Measurements from ENCODE around the gene POP4.
"Not testable (repeated sequence)": the region's sequence is repeated elsewhere in the genome, so short reads cannot be mapped to it uniquely, and the experiment has no call there.

The POP4 gene

DNA sequence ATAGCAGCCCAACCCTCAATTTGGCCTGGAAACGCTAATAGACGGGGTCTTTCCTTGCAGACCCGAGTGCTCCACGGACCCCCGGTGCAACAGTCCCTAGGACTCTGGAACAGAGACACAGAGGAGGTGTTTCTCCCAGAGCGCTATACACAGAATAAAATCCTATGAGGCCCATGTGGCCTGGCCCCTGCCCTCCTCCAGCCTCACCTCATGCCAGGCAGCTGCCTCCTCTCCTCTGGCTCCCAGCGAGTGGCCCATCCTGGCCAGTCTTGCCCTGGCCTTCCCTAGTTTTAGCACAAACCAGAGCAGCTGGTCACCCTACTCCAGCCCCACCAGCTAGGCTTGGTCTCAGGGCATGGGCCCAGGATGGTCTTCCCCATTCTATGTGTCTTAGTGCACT, 20.3 kb downstream of the POP4 start:
- Histone ChIP-seq H3K27me3 (ENCODE audit: control insufficient read depth, insufficient read depth, low read length) (no peaks in the 10 kb centered on the region), H3K4me1 (ENCODE audit: control insufficient read depth, insufficient read depth, low read length) (no peaks in the 10 kb centered on the region), H3K9me3 (ENCODE audit: control insufficient read depth, insufficient read depth, low read length) (no peaks in the 10 kb centered on the region), H3K9ac (ENCODE audit: low read depth, low read length) (no peak overlapping the region), H3K36me3 (ENCODE audit: control insufficient read depth, insufficient read depth, low read length) (no peaks in the 10 kb centered on the region), H3K4me3 (ENCODE audit: low read depth, low read length) (no peak overlapping the region)

DNA sequence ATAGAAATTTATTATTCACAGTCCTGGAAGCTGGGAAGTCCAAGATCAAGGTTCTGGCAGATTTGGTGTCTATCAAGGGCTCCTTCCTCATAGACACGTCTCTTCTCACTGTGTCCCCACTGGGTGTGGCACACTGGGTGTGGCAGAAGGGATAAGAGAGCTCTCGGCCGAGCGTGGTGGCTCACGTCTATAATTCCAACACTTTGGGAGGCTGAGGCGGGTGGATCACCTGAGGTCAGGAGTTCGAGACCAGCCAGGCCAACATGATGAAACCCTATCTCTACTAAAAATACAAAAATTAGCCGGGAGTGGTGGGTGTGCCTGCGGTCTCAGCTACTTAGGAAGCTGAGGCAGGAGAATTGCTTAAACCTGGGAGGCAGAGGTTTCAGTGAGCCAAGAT, 20.7 kb downstream of the POP4 start:
- not testable (repeated sequence) for H3K27me3 ChIP-seq (ENCODE audit: control insufficient read depth, insufficient read depth, low read length); H3K9me3 ChIP-seq (ENCODE audit: control insufficient read depth, insufficient read depth, low read length); H3K4me3 ChIP-seq (ENCODE audit: low read depth, low read length); H3K36me3 ChIP-seq (ENCODE audit: control insufficient read depth, insufficient read depth, low read length); H3K9ac ChIP-seq (ENCODE audit: low read depth, low read length); H3K4me1 ChIP-seq (ENCODE audit: control insufficient read depth, insufficient read depth, low read length)

DNA sequence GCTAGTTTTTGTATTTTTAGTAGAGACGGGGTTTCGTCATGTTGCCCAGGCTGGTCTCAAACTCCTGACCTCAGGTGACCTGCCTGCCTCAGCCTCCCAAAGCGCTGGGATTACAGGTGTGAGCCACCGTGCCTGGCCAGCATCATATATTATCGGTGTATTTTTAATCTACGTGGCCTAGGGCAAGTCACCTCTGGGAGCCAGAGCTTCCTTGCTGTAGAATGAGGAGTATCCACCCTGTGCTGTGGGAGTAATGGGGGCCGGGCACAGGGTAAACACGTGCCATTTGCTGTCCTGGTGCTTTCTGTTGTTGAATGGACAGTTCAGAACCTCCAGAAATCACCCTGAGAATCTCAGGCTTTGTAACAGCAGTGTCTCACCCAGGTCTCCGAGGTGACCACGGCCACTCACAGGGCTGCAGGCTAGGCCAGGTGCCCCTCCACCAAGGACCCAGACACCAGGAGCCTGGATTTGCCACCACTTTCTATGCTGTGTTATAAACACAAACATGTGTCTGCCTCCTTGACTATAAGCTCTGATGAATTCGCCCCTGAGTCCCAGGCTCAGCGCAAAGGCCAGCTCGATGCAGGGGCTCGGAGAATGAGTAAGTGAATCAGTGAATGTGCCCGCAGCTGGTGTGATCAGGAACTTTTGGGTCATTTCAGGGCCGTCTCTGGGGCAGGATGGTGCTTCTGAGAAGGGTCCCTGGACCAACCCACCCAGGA, 22.7 kb downstream of the POP4 start:
- H3K9me3 ChIP-seq (ENCODE audit: control insufficient read depth, insufficient read depth, low read length) = no peaks in the 10 kb centered on the region
- no peak overlapping the region for H3K9ac ChIP-seq (ENCODE audit: low read depth, low read length)
- H3K36me3 ChIP-seq (ENCODE audit: control insufficient read depth, insufficient read depth, low read length) = no peaks in the 10 kb centered on the region
- no peak overlapping the region for H3K4me3 ChIP-seq (ENCODE audit: low read depth, low read length)
- H3K4me1 ChIP-seq (ENCODE audit: control insufficient read depth, insufficient read depth, low read length) = no peaks in the 10 kb centered on the region
- H3K27me3 ChIP-seq (ENCODE audit: control insufficient read depth, insufficient read depth, low read length) = no peaks in the 10 kb centered on the region

DNA sequence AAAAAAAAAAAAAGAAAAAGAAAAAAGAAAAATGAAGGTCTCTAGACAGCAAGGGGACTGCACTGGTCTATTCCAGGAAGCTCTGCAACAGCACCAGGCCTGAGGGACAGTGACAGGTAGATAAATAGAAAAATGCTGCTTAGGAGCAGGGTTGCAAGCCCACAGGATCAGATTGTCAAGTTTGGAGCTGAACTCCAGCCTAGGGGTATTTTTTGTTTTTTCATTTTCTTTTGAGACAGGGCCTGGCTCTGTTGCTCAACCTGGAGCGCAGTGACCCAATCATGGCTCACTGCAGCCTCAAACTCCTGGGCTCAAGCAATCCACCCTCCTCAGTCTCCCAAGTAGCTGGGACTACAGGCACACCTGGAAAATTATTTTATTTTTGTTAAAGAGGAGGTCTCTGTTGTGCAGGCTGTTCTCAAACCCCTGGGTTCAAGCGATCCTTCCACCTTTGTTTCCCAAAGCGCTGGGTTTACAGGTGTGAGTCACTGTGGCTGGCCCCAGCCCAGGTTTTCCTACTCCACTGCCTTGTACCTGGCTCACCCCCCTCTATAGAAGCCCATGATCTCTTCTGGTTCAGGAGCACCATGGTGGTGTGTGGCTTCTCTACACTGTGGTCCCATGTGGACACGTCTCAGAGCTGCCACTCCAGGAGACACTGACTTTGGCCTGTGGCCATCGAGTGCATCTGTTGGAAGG, 23.9 kb downstream of the POP4 start:
- Histone ChIP-seq H3K4me3 (ENCODE audit: low read depth, low read length) (no peak overlapping the region), H3K36me3 (ENCODE audit: control insufficient read depth, insufficient read depth, low read length) (no peaks in the 10 kb centered on the region), H3K27me3 (ENCODE audit: control insufficient read depth, insufficient read depth, low read length) (no peaks in the 10 kb centered on the region), H3K9me3 (ENCODE audit: control insufficient read depth, insufficient read depth, low read length) (no peaks in the 10 kb centered on the region), H3K4me1 (ENCODE audit: control insufficient read depth, insufficient read depth, low read length) (no peaks in the 10 kb centered on the region), H3K9ac (ENCODE audit: low read depth, low read length) (no peak overlapping the region)

DNA sequence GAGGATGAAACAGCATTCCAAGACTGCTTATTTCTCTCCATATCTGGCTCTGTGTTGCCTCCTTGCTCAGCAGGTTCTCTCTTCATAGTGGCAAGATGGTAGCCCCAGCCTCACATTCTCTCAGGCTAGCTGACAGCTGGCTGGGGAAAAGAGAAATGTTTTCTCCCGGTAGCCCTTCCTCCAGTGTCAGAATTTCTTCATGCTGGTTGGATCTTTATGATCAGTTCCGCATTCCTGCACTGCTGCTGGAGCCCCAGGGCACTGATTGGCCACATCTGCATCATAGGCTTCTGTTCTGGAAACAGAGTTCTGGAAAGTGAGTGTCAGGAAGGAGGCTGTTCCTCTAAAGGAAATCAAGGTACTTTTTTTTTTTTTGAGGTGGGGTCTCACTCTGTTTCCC, 24.6 kb downstream of the POP4 start:
- Histone ChIP-seq H3K9ac (ENCODE audit: low read depth, low read length) (no peak overlapping the region), H3K36me3 (ENCODE audit: control insufficient read depth, insufficient read depth, low read length) (no peaks in the 10 kb centered on the region), H3K4me3 (ENCODE audit: low read depth, low read length) (no peak overlapping the region), H3K27me3 (ENCODE audit: control insufficient read depth, insufficient read depth, low read length) (no peaks in the 10 kb centered on the region), H3K9me3 (ENCODE audit: control insufficient read depth, insufficient read depth, low read length) (no peaks in the 10 kb centered on the region), H3K4me1 (ENCODE audit: control insufficient read depth, insufficient read depth, low read length) (no peaks in the 10 kb centered on the region)

DNA sequence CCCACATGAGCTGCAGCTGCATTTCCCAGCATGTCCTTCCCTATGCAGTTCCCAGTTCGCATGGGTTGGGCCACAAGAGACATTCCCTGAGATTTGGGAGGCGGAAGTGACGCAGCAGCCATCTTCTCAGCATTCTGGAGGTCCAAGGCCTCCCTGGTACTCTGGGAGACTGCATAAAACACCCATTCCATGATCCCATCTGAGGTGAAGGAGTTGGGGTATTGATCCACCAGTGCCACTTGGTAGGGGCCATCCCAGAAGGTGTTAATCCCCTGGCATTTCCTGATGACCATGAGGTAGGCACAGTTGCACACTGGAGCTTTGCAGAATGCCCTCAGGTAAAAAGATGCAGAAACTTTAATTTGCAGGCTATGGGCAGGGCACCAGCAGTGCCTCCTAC, 25.4 kb downstream of the POP4 start:
- no peak overlapping the region for H3K9ac ChIP-seq (ENCODE audit: low read depth, low read length)
- no peak overlapping the region for H3K4me3 ChIP-seq (ENCODE audit: low read depth, low read length)
- no peaks in the 10 kb centered on the region for H3K27me3 ChIP-seq (ENCODE audit: control insufficient read depth, insufficient read depth, low read length)
- H3K36me3 ChIP-seq (ENCODE audit: control insufficient read depth, insufficient read depth, low read length) = no peaks in the 10 kb centered on the region
- H3K4me1 ChIP-seq (ENCODE audit: control insufficient read depth, insufficient read depth, low read length) = no peaks in the 10 kb centered on the region
- no peaks in the 10 kb centered on the region for H3K9me3 ChIP-seq (ENCODE audit: control insufficient read depth, insufficient read depth, low read length)

DNA sequence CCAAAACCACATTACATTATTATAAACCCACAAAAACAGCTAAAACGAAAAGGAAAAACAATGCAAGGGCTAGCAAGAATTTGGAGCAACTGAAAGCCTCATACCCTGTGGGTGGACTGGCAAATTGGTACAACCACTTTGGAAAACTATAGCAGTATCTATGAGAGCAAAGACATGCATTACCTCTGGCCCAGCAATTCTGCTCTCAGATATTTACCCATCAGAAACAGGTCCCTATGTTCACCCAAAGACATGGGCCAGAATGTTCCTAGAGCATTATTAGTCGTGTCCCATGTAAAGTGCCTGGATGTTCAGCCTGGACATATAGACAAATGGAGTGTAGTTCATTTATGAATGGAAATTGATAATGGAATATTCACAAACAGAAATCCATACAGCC, 27.9 kb downstream of the POP4 start:
- H3K9me3 ChIP-seq (ENCODE audit: control insufficient read depth, insufficient read depth, low read length) = no peaks in the 10 kb centered on the region
- no peaks in the 10 kb centered on the region for H3K27me3 ChIP-seq (ENCODE audit: control insufficient read depth, insufficient read depth, low read length)
- H3K9ac ChIP-seq (ENCODE audit: low read depth, low read length) = no peak overlapping the region
- H3K4me3 ChIP-seq (ENCODE audit: low read depth, low read length) = no peak overlapping the region
- no peaks in the 10 kb centered on the region for H3K36me3 ChIP-seq (ENCODE audit: control insufficient read depth, insufficient read depth, low read length)
- no peaks in the 10 kb centered on the region for H3K4me1 ChIP-seq (ENCODE audit: control insufficient read depth, insufficient read depth, low read length)

DNA sequence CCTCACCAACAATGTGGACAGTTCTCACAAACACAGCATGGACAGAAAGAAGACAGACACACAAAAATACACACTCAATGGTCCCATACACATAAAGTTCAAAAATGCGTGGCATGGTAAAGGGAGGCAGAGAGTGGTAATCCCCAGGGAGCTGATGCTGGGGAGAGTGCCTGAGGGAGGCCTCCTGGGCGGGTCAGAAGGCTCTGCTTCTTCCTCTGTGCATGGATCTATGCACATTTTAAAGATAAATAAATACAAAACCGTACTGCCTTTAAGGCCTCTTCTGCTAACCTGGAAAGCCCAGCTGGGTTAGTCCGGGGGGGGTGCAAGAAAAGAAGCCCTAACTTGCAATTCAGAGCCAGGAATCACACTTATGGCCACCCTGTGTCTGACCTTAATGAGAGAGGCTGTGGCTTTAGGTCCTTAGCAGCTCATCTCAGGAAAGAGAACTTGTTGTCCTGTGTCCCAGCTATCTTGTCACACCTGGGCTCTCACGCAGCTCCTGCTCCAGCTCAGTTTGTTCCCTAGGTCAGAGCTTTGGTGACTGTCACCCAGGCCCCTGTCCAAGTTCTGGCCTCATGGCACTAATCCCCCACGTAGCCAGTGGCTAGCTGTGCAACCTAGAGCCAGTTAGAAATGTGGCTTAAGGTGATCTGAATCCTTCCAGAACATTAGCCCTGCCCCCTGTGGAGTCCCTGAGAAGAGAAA, 28.5 kb downstream of the POP4 start:
- Histone ChIP-seq H3K9ac (ENCODE audit: low read depth, low read length) (no peak overlapping the region), H3K4me1 (ENCODE audit: control insufficient read depth, insufficient read depth, low read length) (no peaks in the 10 kb centered on the region), H3K36me3 (ENCODE audit: control insufficient read depth, insufficient read depth, low read length) (no peaks in the 10 kb centered on the region), H3K4me3 (ENCODE audit: low read depth, low read length) (no peak overlapping the region), H3K9me3 (ENCODE audit: control insufficient read depth, insufficient read depth, low read length) (no peaks in the 10 kb centered on the region), H3K27me3 (ENCODE audit: control insufficient read depth, insufficient read depth, low read length) (no peaks in the 10 kb centered on the region)

DNA sequence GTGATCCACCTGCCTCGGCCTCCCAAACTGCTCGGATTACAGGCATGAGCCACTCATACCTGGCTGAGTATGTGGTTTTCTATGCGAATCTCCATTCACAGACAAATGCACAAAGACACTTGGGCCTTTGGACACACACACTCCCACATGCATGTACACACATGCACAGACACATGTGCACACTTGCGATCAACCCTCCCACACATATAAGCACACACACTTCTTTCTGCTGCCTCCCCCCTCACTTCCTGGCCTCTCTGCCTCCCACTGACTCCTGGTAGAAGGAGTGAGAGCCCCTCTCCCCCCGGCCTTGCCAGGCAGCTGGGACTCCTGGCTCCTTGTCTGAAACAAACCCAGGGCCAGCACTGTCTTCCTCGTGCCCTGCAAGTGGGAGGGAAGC, 29.9 kb downstream of the POP4 start:
- Histone ChIP-seq H3K9ac (ENCODE audit: low read depth, low read length) (no peak overlapping the region), H3K9me3 (ENCODE audit: control insufficient read depth, insufficient read depth, low read length) (no peaks in the 10 kb centered on the region), H3K4me1 (ENCODE audit: control insufficient read depth, insufficient read depth, low read length) (no peaks in the 10 kb centered on the region), H3K4me3 (ENCODE audit: low read depth, low read length) (no peak overlapping the region), H3K27me3 (ENCODE audit: control insufficient read depth, insufficient read depth, low read length) (no peaks in the 10 kb centered on the region), H3K36me3 (ENCODE audit: control insufficient read depth, insufficient read depth, low read length) (no peaks in the 10 kb centered on the region)

DNA sequence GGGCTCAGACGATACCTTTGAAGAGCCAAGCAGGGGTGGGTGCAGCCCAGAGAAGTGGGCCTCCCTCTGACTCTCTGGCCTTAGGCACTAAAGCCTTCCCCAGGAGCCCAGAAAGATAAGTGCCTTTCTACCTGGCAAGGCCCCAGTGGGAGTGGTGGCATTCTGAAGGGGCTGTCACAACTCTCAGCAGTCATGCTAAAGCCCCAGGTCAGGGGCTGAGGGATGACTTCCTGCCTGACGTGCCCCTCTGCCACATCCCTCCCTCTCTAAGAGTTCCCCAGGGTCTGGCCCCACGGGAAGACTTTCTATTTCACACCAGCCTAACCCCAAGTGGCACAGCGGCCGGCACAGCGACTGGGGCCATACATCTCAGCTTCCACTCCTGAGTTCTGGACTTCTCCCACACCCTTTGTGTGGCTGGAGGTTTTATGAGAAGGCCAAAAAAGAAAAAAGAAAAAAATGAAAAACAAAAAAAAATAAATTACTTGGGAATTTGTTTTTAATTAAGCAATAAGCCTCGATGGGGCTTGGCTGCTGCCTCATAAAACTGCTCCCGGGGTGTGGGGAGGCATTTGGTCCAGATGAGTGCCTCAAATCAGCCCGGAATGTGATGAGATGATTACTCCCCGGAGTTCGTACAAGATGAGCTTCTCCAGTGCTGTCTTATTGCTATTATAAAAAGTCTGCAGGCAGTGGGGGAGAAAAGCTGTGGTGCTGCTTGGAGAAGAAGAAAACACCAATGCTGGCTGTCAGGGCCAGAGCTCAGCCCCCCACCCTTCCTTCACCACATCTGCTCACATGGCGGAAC, 30.7 kb downstream of the POP4 start:
- H3K36me3 ChIP-seq (ENCODE audit: control insufficient read depth, insufficient read depth, low read length) = no peaks in the 10 kb centered on the region
- no peak overlapping the region for H3K4me3 ChIP-seq (ENCODE audit: low read depth, low read length)
- H3K27me3 ChIP-seq (ENCODE audit: control insufficient read depth, insufficient read depth, low read length) = no peaks in the 10 kb centered on the region
- H3K9me3 ChIP-seq (ENCODE audit: control insufficient read depth, insufficient read depth, low read length) = no peaks in the 10 kb centered on the region
- H3K9ac ChIP-seq (ENCODE audit: low read depth, low read length) = no peak overlapping the region
- no peaks in the 10 kb centered on the region for H3K4me1 ChIP-seq (ENCODE audit: control insufficient read depth, insufficient read depth, low read length)

DNA sequence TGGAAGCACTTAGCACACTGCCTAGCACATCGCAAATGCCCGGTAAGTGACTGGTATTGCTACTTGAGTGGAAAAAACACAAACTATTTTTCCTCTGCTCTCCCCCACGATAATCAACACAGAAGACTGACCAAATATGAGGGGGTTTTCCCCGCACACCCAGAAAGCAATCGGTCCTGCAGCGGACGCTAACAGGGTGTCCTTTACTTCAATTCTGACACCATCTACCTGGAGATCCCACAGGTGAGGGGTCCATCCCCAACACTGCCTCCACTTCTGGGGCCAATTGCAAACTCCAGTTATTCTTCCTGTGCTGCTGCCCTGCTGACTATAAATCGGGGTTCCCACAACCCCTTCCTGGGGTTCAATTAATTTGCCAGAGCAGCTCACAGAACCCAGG, 33.0 kb downstream of the POP4 start:
- Histone ChIP-seq H3K4me3 (ENCODE audit: low read depth, low read length) (no peak overlapping the region), H3K4me1 (ENCODE audit: control insufficient read depth, insufficient read depth, low read length) (no peaks in the 10 kb centered on the region), H3K9me3 (ENCODE audit: control insufficient read depth, insufficient read depth, low read length) (no peaks in the 10 kb centered on the region), H3K9ac (ENCODE audit: low read depth, low read length) (no peak overlapping the region), H3K27me3 (ENCODE audit: control insufficient read depth, insufficient read depth, low read length) (no peaks in the 10 kb centered on the region), H3K36me3 (ENCODE audit: control insufficient read depth, insufficient read depth, low read length) (no peaks in the 10 kb centered on the region)

Data from iPS-15b (cell line).